PC-9 (cell line): ENCODE data around the gene SETD1B.

ENCODE experiments used
- CTCF ChIP-seq: fragments of 200-600 bp; sonication (generic); conservative IDR thresholded peaks from 2 replicates; pipeline ENCODE4 v1.6.1; 2017; ENCODE audit warnings: mixed run types, antibody characterized with exemption, mild to moderate bottlenecking, moderate library complexity
- EZH2 ChIP-seq: fragments of 200-600 bp; sonication (generic); IDR thresholded peaks from 2 replicates; pipeline ENCODE4 v1.8.0; 2017; ENCODE audit warnings: antibody characterized with exemption, low read depth

DNA sequence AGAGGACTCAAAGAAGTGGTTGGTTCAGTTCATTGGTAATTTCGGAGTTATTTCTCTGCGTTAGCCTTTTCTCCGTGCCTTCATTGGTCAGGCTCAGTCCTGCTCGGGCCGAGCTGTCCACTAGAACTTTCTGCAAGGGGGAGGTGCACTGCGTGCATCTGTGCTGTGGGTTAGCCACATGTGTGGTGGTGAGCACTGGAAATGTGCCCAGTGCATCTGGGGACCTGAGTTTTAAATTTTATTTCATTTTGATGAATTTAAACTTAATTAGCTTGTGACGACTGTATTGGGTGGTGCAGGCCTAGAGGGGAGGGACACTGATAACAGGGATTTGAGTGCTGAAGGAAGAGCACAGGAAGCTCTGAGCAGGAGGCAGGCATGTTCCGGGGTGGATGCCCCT, 24.5 kb downstream of the SETD1B start:
- TF ChIP-seq CTCF: no peak
- TF ChIP-seq EZH2: no peak
